HepG2 (cell line): ENCODE results near the gene MTG1. TPM values are rescaled to one million over a fixed set of nuclear protein-coding genes. Genes with fewer than 3 reads are reported as not detected.

ENCODE experiments used
- BHLHE40 ChIP-seq: IDR thresholded peaks from 2 replicates; pipeline ENCODE4 v1.6.1; 2011; ENCODE audit warnings: low read length, improper control_type of control experiment
- GRHL1 ChIP-seq: sonication (generic); formaldehyde crosslinking; conservative IDR thresholded peaks from 2 replicates; pipeline ENCODE4 v1.8.0; 2022; ENCODE audit warnings: missing genetic modification reagents
- HIVEP1 ChIP-seq: sonication (generic); formaldehyde crosslinking; IDR thresholded peaks from 2 replicates; pipeline ENCODE4 v1.4.0; 2020; ENCODE audit warnings: mild to moderate bottlenecking, missing genetic modification reagents
- HMGXB3 ChIP-seq: sonication (generic); formaldehyde crosslinking; IDR thresholded peaks from 2 replicates; pipeline ENCODE4 v1.4.0; 2020; ENCODE audit warnings: missing genetic modification reagents, borderline replicate concordance
- KAT2B ChIP-seq: fragments of 150-350 bp; IDR thresholded peaks from 2 replicates; pipeline ENCODE4 v1.6.1; 2014; ENCODE audit warnings: low read depth, low read length, borderline replicate concordance
- KDM1A ChIP-seq: IDR thresholded peaks from 2 replicates; pipeline ENCODE4 v1.6.1; 2016; ENCODE audit warnings: missing compliant biosample characterization
- KDM5B ChIP-seq: sonication (generic); formaldehyde crosslinking; IDR thresholded peaks from 2 replicates; pipeline ENCODE4 v1.4.0; 2020; ENCODE audit warnings: missing genetic modification reagents, mild to moderate bottlenecking, borderline replicate concordance
- MAX ChIP-seq: IDR thresholded peaks from 2 replicates; pipeline ENCODE4 v1.6.1; 2012; ENCODE audit warnings: inconsistent platforms
- MED1 ChIP-seq: sonication (generic); formaldehyde crosslinking; IDR thresholded peaks from 2 replicates; pipeline ENCODE4 v1.4.0; 2020; ENCODE audit warnings: missing genetic modification reagents
- MEIS1 ChIP-seq: sonication (generic); formaldehyde crosslinking; IDR thresholded peaks from 2 replicates; pipeline ENCODE4 v1.9.0; 2021; ENCODE audit warnings: mild to moderate bottlenecking, missing genetic modification reagents, moderate library complexity, borderline replicate concordance
- NFIC ChIP-seq: IDR thresholded peaks from 2 replicates; pipeline ENCODE4 v1.6.1; 2012; ENCODE audit warnings: mild to moderate bottlenecking, low read length, inconsistent platforms
- NFKB2 ChIP-seq: sonication (generic); formaldehyde crosslinking; IDR thresholded peaks from 2 replicates; pipeline ENCODE4 v1.4.0; 2020; ENCODE audit warnings: missing genetic modification reagents, borderline replicate concordance
- PLRG1 ChIP-seq: fragments of 450-650 bp; conservative IDR thresholded peaks from 2 replicates; pipeline ENCODE4 v1.6.1; 2016
- RAD21 ChIP-seq: fragments of 450-650 bp; formaldehyde crosslinking; IDR thresholded peaks from 2 replicates; pipeline ENCODE4 v1.5.0; 2020; ENCODE audit warnings: mild to moderate bottlenecking
- TEF ChIP-seq: sonication (generic); formaldehyde crosslinking; IDR thresholded peaks from 2 replicates; pipeline ENCODE4 v1.5.0; 2020; ENCODE audit warnings: missing genetic modification reagents
- TRIM24 ChIP-seq: sonication (generic); formaldehyde crosslinking; IDR thresholded peaks from 2 replicates; pipeline ENCODE4 v1.8.0; 2022; ENCODE audit warnings: mild to moderate bottlenecking, missing genetic modification reagents
- XRCC5 ChIP-seq: fragments of 200-400 bp; formaldehyde crosslinking; optimal IDR thresholded peaks from 2 replicates; pipeline ENCODE3; 2017; ENCODE audit warnings: mild to moderate bottlenecking, low read length
- ZFYVE20 ChIP-seq: sonication (generic); formaldehyde crosslinking; IDR thresholded peaks from 2 replicates; pipeline ENCODE4 v1.8.0; 2023; ENCODE audit warnings: low read depth, mild to moderate bottlenecking, moderate library complexity, missing genetic modification reagents, borderline replicate concordance
- ZNF205 ChIP-seq: IDR thresholded peaks from 2 replicates; pipeline ENCODE4 v1.6.1; 2018; ENCODE audit warnings: missing biosample characterization, missing genetic modification reagents
- ZNF451 ChIP-seq: sonication (generic); formaldehyde crosslinking; IDR thresholded peaks from 2 replicates; pipeline ENCODE4 v1.5.0; 2020; ENCODE audit warnings: mild to moderate bottlenecking, missing genetic modification reagents
- ZNF772 ChIP-seq: sonication (generic); formaldehyde crosslinking; IDR thresholded peaks from 2 replicates; pipeline ENCODE4 v1.5.0; 2020; ENCODE audit warnings: mild to moderate bottlenecking, missing genetic modification reagents
- ZNF784 ChIP-seq: sonication (generic); formaldehyde crosslinking; IDR thresholded peaks from 2 replicates; pipeline ENCODE4 v1.5.1; 2020; ENCODE audit warnings: missing genetic modification reagents, mild to moderate bottlenecking, borderline replicate concordance
- ZNF879 ChIP-seq: sonication (generic); formaldehyde crosslinking; IDR thresholded peaks from 2 replicates; pipeline ENCODE4 v1.8.1; 2023; ENCODE audit warnings: missing genetic modification reagents
- polyA plus RNA-seq, 8 experiments: library from polyadenylated mRNA; depleted of rRNA in 3 of 8; stranded (reverse) in 7 of 8; unstranded in 1 of 8; fragments of >200 nt; fragmentation: Illumina TruSeq in 4 of 8; extraction: Trizol in 4 of 8; gene quantifications; 2 replicates each; pipeline versions ENCODE4 v1.2.1 to v1.2.3, GENCODE V29; 2011 to 2016; ENCODE audit warnings: low read depth in 4 of 8, missing spikeins in 1 of 8, mixed read lengths in 1 of 8; ENCODE audit not compliant: insufficient read depth in 1 of 8
- total RNA-seq, 5 experiments: library from RNA; depleted of rRNA; stranded (reverse); fragments of >200 nt; fragmentation: Illumina TruSeq; extraction: Trizol; gene quantifications; 2 replicates each; pipeline ENCODE4 v1.2.3, GENCODE V29; 2016; ENCODE audit warnings: low read depth in 1 of 5

MTG1 gene
- total and polyA plus RNA-seq, 2 of the 13 experiments (the other 11 are each of a cell fraction or from before 2014, with no cell fraction given) = 42.0 to 103 TPM

GRCh38 chr10:133358162-133358924 is 35.6 kb upstream of the MTG1 start (continued):
- TF ChIP-seq HMGXB3 (CRISPR knock-in tag) = no peak
- 0 out of 2 replicates have a peak, but pooled peaks have one; percentile 7 for TF ChIP-seq MED1
- no peak for TF ChIP-seq RAD21
- no peak for TF ChIP-seq XRCC5
- no peak for TF ChIP-seq NFIC
- TF ChIP-seq PLRG1 = no peak
- peak; percentile 58; the same call in 1 of the 2 replicates for TF ChIP-seq KDM5B (CRISPR knock-in tag)
- TF ChIP-seq TRIM24 (CRISPR knock-in tag) = no peak
- TF ChIP-seq MEIS1 (CRISPR knock-in tag) = 0 out of 2 replicates have a peak, but pooled peaks have one; percentile 70
- TF ChIP-seq ZNF451 = no peak
- TF ChIP-seq KAT2B = no peak
- no peak for TF ChIP-seq TEF
- TF ChIP-seq MAX = peak; percentile 65; the same call in 1 of the 2 replicates
- no peak; the same call in 1 of the 2 replicates for TF ChIP-seq ZNF772 (CRISPR knock-in tag)
- TF ChIP-seq ZFYVE20 (CRISPR knock-in tag) = no peak
- TF ChIP-seq HIVEP1 (CRISPR knock-in tag) = peak; percentile 54
- TF ChIP-seq GRHL1 (CRISPR knock-in tag) = no peak
- no peak for TF ChIP-seq ZNF879 (CRISPR knock-in tag)
- TF ChIP-seq NFKB2 (CRISPR knock-in tag) = peak; percentile 65; the same call in 1 of the 2 replicates
- no peak for TF ChIP-seq KDM1A
- no peak for TF ChIP-seq BHLHE40
- no peak for TF ChIP-seq ZNF784 (CRISPR knock-in tag)
- no peak for TF ChIP-seq ZNF205 (CRISPR knock-in tag)
